ENCODE data around the gene KLK3.

KLK3 gene

DNA sequence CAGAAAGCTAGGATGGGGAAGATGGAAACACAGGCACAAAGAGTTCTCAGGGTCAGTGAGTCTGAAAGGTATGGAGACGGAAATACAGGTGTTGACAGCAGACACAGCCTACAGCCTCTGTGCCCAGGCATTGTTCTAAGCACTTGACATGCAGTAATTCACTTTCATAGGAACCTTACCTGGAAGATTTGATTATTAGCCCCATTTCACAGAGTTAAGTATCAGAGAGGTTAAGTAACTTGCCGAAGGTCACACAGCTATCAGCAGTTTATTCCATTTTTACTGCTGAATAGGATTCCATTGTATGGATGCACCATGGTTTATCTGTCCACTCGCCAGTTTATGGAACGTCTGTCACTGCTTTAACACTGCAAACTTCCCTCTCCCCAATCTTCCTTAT, 43.3 kb downstream of the KLK3 start:
- DNase-seq (ENCODE audit: low read depth) = no peak

DNA sequence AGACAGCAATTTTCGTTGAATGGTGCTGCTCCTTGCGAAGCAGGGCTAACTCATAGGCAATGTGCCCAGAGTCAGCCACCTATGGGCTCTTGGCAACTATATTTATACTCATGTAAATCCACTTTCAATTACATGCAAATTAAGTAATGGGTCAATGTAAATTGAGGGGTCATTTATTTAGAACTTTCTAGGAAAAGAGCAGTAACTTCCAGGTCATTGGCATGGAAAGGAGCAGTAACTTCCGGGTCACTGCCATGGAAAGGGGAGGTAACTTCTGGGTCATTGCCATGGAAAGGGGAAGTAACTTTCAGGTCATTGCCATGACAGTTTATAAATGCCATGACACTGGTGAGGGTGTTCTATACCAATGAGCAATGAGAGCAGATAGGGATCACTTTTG, 44.9 kb downstream of the KLK3 start:
- no peak for DNase-seq (ENCODE audit: low read depth)

DNA sequence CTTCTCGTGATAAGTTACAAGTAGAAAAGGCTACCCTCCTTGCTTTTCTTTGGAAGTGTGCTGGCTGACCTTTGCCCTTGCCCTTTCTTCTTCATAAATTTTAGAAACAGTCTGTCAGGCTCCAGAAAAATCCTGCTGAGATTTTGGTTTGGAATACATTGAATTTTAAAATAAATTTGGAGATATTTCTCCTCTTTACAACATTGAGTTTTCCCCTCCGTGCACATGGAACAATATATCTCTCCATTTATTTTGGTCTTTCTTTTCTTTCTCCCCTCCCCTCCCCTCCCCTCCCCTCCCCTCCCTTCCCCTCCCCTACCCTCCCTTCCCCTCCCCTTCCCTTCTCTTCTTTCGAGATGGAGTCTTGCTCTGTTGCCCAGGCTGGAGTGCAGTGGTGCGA, 47.9 kb downstream of the KLK3 start:
- no peak for DNase-seq (ENCODE audit: low read depth)

DNA sequence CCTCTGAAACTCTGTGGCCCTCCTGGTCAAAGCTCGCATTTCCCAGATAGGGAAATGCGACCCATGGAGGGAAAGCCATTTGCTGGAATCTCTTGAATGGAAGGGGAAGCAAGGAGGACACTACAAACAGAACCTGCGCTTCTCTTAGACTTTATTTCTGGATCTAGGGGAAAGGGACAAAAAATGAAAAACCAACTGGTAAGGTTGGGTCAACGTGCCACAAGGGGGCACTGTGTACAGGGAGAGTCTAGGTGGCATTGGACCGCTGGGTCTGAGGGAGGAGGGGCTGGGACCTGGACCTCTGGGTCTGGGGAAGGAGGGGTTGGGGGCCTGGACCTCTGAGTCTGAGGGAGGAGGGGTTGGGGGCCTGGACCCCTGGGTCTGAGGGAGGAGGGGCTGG, 51.5 kb downstream of the KLK3 start:
- DNase-seq (ENCODE audit: low read depth) = peak; percentile 20

DNA sequence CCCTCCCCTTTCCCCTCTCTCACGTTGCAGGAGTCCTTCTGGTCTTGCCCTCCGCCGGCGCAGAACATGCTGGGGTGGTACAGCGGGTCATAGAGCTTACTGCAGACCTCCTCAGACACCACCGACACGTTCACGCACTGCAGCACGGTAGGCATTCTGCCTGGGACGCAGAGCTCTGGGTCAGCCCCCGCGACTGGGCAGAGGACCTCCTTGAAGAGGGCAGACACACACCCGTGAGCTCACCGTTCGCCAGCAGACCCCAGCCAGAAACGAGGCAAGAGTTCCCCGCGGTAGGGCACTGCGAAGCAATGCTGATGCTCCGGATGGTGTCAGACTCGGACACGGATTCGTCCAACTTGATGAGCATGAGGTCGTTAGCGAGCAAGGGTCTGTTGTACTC, 53.6 kb downstream of the KLK3 start:
- no peak for DNase-seq (ENCODE audit: low read depth)

DNA sequence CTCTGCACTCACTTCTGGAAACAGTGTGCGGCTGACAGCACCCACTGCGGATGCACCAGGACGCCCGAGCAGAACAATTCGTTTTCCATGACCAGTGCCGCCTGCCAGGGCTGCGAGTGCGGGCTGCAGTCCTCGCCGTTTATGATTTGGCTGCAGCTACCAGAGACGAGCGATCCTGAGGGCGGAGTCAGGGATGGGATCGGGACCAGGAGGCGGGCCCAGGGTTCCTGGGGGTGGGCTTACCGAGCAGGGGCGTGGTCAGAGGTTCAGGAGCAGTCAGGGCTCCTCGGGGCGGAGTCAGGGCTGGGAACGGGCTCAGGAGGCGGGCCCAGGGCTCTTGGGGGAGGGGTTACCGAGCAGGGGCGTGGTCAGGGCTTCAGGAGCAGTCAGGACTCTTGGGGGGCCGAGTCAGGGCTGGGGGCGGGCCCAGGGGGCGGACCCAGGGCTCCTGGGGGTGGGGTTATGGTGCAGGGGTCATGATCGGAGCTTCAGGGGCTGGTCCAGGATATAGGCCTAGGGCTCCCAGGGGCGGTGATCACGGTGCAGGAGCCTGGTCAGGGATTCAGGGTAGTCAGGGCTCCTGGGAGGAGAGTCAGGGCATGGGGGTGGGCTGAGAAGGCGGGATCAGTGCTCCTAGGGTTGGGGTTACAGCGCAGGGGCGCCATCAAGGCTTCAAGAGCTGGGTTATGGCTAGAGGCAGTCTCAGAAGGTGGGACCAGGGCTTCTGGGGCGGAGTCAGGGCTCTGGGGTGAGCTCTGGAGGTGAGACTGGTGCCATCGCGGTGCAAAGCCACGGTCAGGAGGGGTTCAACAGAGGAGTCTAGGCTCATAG, 54.7 kb downstream of the KLK3 start:
- DNase-seq (ENCODE audit: low read depth) = no peak
